HG03442 (cell line): ENCODE results near the gene RYR2.

Experiments
- ATAC-seq: cut with Tn5 transposase; IDR thresholded peaks from one replicate; pipeline ENCODE4 v1.9.1; 2021; ENCODE audit warnings: mild to moderate bottlenecking, moderate library complexity; ENCODE audit not compliant: unreplicated experiment

Gene RYR2

GRCh38 chr1:237875291-237875690 lies 833.3 kb downstream of the RYR2 start:
- no peak for ATAC-seq

DNA sequence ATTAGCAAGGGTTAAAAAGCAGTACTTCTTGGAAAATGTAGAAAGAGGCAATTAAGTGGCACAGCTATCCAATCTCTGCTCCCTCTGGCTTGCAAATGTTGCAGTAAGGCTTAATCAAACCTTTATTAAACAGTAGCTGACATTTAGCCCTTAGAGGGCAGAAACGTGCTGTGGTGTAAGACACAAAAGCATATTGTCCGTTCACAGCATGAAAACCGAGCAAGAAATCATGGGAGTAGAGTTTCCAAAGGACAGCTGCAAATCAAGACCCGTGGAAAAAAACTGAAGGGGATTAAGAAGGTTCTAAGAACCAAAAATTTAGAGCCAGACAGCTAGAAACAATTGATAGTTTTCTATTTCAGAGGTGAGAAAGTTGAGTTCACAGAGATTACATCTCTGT lies 835.6 kb downstream of the RYR2 start:
- no peak for ATAC-seq

- ATAC-seq = no peak
These were observed 836.4 kb downstream of the RYR2 start for GRCh38 chr1:237878406-237878805.

- ATAC-seq = no peak
These were observed 837.2 kb downstream of the RYR2 start for GRCh38 chr1:237879195-237879594.
